ENCODE results near the gene HS6ST3.

DNA sequence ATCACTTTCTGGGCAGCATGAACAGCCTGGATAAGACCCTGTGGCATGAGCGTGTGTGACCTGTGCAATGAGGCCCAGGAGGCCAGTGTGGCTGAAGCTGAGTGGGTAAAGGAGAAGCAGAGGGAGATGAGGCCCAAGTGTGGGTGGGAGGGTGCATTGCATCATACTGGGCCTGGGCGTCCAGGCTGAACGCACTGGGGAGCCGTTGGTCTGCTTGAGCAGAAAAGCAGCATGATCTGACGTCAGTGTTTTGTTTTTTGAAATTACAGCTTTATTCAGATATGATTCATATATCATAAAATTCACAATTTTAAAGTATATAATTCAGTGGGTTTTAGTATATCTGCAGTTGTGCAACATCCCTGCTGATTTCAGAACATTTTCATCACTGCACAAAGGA lies 409.7 kb downstream of the HS6ST3 start:
- TF ChIP-seq, protein P1, sequence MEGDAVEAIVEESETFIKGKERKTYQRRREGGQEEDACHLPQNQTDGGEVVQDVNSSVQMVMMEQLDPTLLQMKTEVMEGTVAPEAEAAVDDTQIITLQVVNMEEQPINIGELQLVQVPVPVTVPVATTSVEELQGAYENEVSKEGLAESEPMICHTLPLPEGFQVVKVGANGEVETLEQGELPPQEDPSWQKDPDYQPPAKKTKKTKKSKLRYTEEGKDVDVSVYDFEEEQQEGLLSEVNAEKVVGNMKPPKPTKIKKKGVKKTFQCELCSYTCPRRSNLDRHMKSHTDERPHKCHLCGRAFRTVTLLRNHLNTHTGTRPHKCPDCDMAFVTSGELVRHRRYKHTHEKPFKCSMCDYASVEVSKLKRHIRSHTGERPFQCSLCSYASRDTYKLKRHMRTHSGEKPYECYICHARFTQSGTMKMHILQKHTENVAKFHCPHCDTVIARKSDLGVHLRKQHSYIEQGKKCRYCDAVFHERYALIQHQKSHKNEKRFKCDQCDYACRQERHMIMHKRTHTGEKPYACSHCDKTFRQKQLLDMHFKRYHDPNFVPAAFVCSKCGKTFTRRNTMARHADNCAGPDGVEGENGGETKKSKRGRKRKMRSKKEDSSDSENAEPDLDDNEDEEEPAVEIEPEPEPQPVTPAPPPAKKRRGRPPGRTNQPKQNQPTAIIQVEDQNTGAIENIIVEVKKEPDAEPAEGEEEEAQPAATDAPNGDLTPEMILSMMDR (IDR thresholded peaks at IDR 0.05): no peak
- TF ChIP-seq POLR2AphosphoS5 (IDR thresholded peaks at IDR 0.05): no peak
- no peak for TF ChIP-seq EP300 (IDR thresholded peaks at IDR 0.05)
